H1 (cell line): Measurements from ENCODE around the gene APOL1.

ENCODE experiments used
- EZH2 ChIP-seq: fragments of 200-600 bp; sonication (generic); IDR thresholded peaks from 2 replicates; pipeline ENCODE4 v1.7.1; 2012; ENCODE audit warnings: low read depth, mild to moderate bottlenecking, moderate library complexity, low read length, inconsistent platforms; ENCODE audit not compliant: severe bottlenecking
- GTF2F1 ChIP-seq: IDR thresholded peaks from 2 replicates; pipeline ENCODE4 v1.6.1; 2012; ENCODE audit warnings: low read depth, low read length, improper control_type of control experiment, borderline replicate concordance
- NRF1 ChIP-seq: IDR thresholded peaks from 2 replicates; pipeline ENCODE4 v1.6.1; 2011; ENCODE audit warnings: mild to moderate bottlenecking, low read depth, low read length, improper control_type of control experiment
- SRF ChIP-seq: IDR thresholded peaks from 2 replicates; pipeline ENCODE4 v1.6.1; 2011; ENCODE audit warnings: mild to moderate bottlenecking, low read depth, low read length, moderate library complexity

GRCh38 chr22:36305813-36306212, 52.9 kb downstream of the APOL1 start:
- no peak for TF ChIP-seq EZH2
- no peak for TF ChIP-seq SRF
- no peak for TF ChIP-seq GTF2F1
- TF ChIP-seq NRF1: no peak
